Measurements from ENCODE around the gene IGF2BP3. TPM values are rescaled to one million over a fixed set of nuclear protein-coding genes. Genes with fewer than 3 reads are reported as not detected.

Gene IGF2BP3
- total RNA-seq, 1 experiment from 2014 or later: 80.2 TPM

GRCh38 chr7:23332910-23333612 is 137.2 kb downstream of the IGF2BP3 start:
- TF ChIP-seq SIN3A (IDR thresholded peaks at IDR 0.05; ENCODE audit: borderline replicate concordance, insufficient read depth, low read depth, low read length) (no peak), REST (IDR thresholded peaks at IDR 0.05; ENCODE audit: insufficient read depth in 1 of 2, low read depth in 2 of 2, low read length in 1 of 2) (no peak), POLR2AphosphoS5 (IDR thresholded peaks at IDR 0.05; ENCODE audit: low read depth, low read length) (no peak; the same call in 1 of the 2 replicates), TCF7L2 (IDR thresholded peaks at IDR 0.05; ENCODE audit: low read depth, low read length) (no peak), CTCF (IDR thresholded peaks at IDR 0.05) (no peak)
- Histone ChIP-seq H3K4me1 (ENCODE audit: control insufficient read depth, insufficient read depth, low read length) (peaks cover 42% of the 10 kb centered on the region), H3K27ac (ENCODE audit: low read length) (peak overlapping the region; percentile 60), H3K27me3 (ENCODE audit: control insufficient read depth, insufficient read depth, low read length) (no peaks in the 10 kb centered on the region), H3K9me3 (ENCODE audit: control insufficient read depth, insufficient read depth, low read depth, low read length) (peaks cover 8% of the 10 kb centered on the region; the same call in 1 of the 2 replicates), H3K4me3 (ENCODE audit: low read depth in 2 of 2, low read length in 2 of 2) (no peak overlapping the region), H3K36me3 (ENCODE audit: control insufficient read depth, insufficient read depth, low read length) (peaks cover 12% of the 10 kb centered on the region)
- BruUV-seq (replicated peaks): no TSS peak
- no peak for DNase-seq (ENCODE audit: low read depth, low spot score)
- ChIA-PET CTCF (no interaction called here), POLR2A (interaction anchor here (0.6 kb wide), 1 partner anchor 19 kb away, joined by 4 read pairs; no protein-coding TSS in a partner anchor)
- intact Hi-C loops (cut with micrococcal nuclease; ENCODE audit: unreplicated experiment) (no loop called here), in situ Hi-C loops (cut with HindIII; ENCODE audit: low pct_unique_long_range_greater_than_20kb, low sequenced_read_pairs) (no loop called here)
- ATAC-seq: no peak; the same call in 1 of the 2 replicates

- Histone ChIP-seq H3K9me3 (ENCODE audit: control insufficient read depth, insufficient read depth, low read depth, low read length) (peaks cover 2% of the 10 kb centered on the region; the same call in 1 of the 2 replicates), H3K4me3 (ENCODE audit: low read depth in 2 of 2, low read length in 2 of 2) (no peak overlapping the region), H3K36me3 (ENCODE audit: control insufficient read depth, insufficient read depth, low read length) (peaks cover 8% of the 10 kb centered on the region; the same call in 1 of the 2 replicates), H3K4me1 (ENCODE audit: control insufficient read depth, insufficient read depth, low read length) (peaks cover 42% of the 10 kb centered on the region), H3K27me3 (ENCODE audit: control insufficient read depth, insufficient read depth, low read length) (no peaks in the 10 kb centered on the region), H3K27ac (ENCODE audit: low read length) (peak overlapping the region; percentile 19; the same call in 1 of the 2 replicates)
- no peak for DNase-seq (ENCODE audit: low read depth, low spot score)
- in situ Hi-C loops (cut with HindIII; ENCODE audit: low pct_unique_long_range_greater_than_20kb, low sequenced_read_pairs): no loop called here
- ChIA-PET POLR2A (no interaction called here), CTCF (no interaction called here)
- BruUV-seq (replicated peaks): no TSS peak
- intact Hi-C loops (cut with micrococcal nuclease; ENCODE audit: unreplicated experiment): no loop called here
- TF ChIP-seq SIN3A (IDR thresholded peaks at IDR 0.05; ENCODE audit: borderline replicate concordance, insufficient read depth, low read depth, low read length): no peak
- TF ChIP-seq CTCF (IDR thresholded peaks at IDR 0.05): no peak
- TF ChIP-seq REST (IDR thresholded peaks at IDR 0.05; ENCODE audit: insufficient read depth in 1 of 2, low read depth in 2 of 2, low read length in 1 of 2): no peak
- no peak for TF ChIP-seq POLR2AphosphoS5 (IDR thresholded peaks at IDR 0.05; ENCODE audit: low read depth, low read length)
- TF ChIP-seq TCF7L2 (IDR thresholded peaks at IDR 0.05; ENCODE audit: low read depth, low read length): no peak
- ATAC-seq: no peak
Measured at GRCh38 chr7:23332193-23332592, 138.1 kb downstream of the IGF2BP3 start.

All from Panc1 (cell line).